ENCODE data around the gene DNAH6. TPM values are rescaled to one million over a fixed set of nuclear protein-coding genes. Genes with fewer than 3 reads are reported as not detected.

The DNAH6 gene
- total RNA-seq, 6 experiments from 2014 or later, result 0.66 to 2.3 (median 1.3) TPM

DNA sequence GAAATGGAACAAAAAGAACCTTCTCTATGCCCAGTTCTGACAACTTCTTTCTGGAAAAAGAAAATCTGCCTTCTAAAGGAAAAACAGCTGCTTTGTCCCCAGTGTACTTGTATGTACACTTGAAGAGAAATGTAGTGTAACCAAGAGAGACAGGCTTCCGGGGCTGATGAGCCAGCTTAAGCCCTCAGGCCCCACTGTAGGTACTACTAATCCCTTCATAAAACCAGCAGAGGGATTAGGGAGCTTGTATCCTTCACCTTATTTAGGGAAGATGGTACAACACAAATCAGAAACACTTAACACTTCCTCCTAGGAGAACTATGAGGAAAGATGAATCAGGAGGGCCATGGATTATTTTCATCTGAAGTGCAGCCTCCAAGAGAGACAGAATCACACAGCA is 38.4 kb upstream of the DNAH6 start:
- no peaks in the 10 kb centered on the region for H3K9me3 ChIP-seq
- H3K27ac ChIP-seq, result no peak overlapping the region
- ATAC-seq (no peak), DNase-seq (no peak)
- WGBS (ENCODE audit: insufficient coverage, low coverage, low lambda C conversion rate, missing lambda C conversion rate), result 88% methylated on average over 1 of the region's 1 CpG
- no peaks in the 10 kb centered on the region for H3K27me3 ChIP-seq
- no peak overlapping the region for H3K4me3 ChIP-seq
- intact Hi-C loops (cut with DNase I), result no loop called here
- TF ChIP-seq, protein P1, sequence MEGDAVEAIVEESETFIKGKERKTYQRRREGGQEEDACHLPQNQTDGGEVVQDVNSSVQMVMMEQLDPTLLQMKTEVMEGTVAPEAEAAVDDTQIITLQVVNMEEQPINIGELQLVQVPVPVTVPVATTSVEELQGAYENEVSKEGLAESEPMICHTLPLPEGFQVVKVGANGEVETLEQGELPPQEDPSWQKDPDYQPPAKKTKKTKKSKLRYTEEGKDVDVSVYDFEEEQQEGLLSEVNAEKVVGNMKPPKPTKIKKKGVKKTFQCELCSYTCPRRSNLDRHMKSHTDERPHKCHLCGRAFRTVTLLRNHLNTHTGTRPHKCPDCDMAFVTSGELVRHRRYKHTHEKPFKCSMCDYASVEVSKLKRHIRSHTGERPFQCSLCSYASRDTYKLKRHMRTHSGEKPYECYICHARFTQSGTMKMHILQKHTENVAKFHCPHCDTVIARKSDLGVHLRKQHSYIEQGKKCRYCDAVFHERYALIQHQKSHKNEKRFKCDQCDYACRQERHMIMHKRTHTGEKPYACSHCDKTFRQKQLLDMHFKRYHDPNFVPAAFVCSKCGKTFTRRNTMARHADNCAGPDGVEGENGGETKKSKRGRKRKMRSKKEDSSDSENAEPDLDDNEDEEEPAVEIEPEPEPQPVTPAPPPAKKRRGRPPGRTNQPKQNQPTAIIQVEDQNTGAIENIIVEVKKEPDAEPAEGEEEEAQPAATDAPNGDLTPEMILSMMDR (IDR thresholded peaks at IDR 0.05), result no peak
- no peak for TF ChIP-seq POLR2A (IDR thresholded peaks at IDR 0.05)
- no peaks in the 10 kb centered on the region for H3K36me3 ChIP-seq
- peaks cover 0 to under 1% (median 0%) of the 10 kb centered on the region in 4 donors for H3K4me1 ChIP-seq

DNA sequence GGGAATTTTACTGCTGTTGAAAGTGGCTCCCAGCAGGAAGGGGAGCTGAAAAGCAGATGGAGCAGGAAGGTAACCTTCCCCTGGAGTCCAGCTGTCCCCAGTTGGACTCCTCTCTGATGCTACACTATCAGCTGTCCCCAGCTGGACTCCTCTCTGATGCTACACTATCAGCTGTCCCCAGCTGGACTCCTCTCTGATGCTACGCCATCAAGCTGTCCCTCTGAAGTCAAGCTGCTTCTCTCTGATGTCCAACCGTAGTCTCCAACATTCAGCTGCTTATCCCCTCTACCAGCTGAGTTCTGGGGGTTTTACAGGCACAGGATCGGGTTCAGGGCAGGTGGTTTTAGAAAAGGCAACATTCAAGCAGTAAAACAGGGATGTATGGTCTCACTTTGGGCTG is 37.4 kb upstream of the DNAH6 start:
- no peaks in the 10 kb centered on the region for H3K36me3 ChIP-seq
- H3K4me1 ChIP-seq, result no peaks in the 10 kb centered on the region
- intact Hi-C loops (cut with DNase I), result no loop called here
- no peak overlapping the region for H3K27ac ChIP-seq
- 92% methylated on average over 2 of the region's 3 CpGs for WGBS (ENCODE audit: insufficient coverage, low coverage, low lambda C conversion rate, missing lambda C conversion rate)
- H3K27me3 ChIP-seq, result no peaks in the 10 kb centered on the region
- DNase-seq (no peak), ATAC-seq (no peak)
- H3K4me3 ChIP-seq, result no peak overlapping the region
- H3K9me3 ChIP-seq, result no peaks in the 10 kb centered on the region
- TF ChIP-seq POLR2A (IDR thresholded peaks at IDR 0.05), result no peak
- TF ChIP-seq, protein P1 (IDR thresholded peaks at IDR 0.05), result no peak

DNA sequence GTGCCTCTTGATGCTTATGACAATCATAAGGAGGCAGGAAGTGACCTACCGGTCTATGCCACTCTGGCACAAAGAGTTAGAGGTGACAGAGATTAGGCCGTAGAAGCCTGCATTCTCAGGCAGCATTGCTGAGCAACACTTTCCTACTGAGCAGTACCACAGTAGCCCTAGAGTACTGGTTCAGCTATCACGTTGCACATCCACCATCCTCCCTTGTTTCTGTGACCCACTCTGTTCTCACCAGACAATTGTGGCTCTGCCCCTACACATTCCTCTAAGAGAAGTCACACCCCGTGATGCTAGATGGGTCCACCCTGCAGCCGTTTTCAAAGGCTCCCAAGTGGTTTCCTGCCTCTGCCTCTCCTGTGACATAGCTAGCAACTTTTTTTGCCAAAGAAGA is 34.6 kb upstream of the DNAH6 start:
- no peak for ATAC-seq
- Histone ChIP-seq H3K4me3 (no peak overlapping the region), H3K27me3 (no peaks in the 10 kb centered on the region), H3K9me3 (no peaks in the 10 kb centered on the region), H3K27ac (no peak overlapping the region), H3K36me3 (no peaks in the 10 kb centered on the region), H3K4me1 (peaks cover 0 to 11% (median 3%) of the 10 kb centered on the region in 4 donors)
- no peak for DNase-seq
- WGBS (ENCODE audit: insufficient coverage, low coverage, low lambda C conversion rate, missing lambda C conversion rate), result 75% methylated on average over 4 of the region's 5 CpGs
- no peak for TF ChIP-seq POLR2A (IDR thresholded peaks at IDR 0.05)
- TF ChIP-seq, protein P1 (IDR thresholded peaks at IDR 0.05), result no peak
- intact Hi-C loops (cut with DNase I), result no loop called here

DNA sequence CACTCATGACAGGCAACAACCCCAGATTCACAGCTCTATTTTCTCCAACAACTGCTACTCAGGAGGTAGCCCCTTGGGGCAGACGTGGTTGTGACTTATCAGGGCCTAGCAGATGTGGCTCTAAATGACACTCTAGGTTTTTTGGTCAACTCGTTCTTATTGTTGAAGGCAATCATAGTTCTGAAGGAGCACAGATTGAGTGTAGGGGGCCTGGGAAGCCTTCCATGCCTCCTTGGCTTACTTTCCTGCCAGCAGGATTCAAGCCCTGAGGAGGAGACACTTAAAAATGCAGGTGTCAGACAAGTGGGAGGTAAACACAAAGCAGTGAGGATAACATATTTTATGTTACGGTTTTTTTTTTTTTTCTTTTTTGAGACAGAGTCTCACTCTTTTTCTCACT is 33.7 kb upstream of the DNAH6 start:
- DNase-seq, result no peak
- intact Hi-C loops (cut with DNase I), result no loop called here
- 70% methylated on average over 3 of the region's 3 CpGs for WGBS (ENCODE audit: insufficient coverage, low coverage, low lambda C conversion rate, missing lambda C conversion rate)
- no peak overlapping the region for H3K27ac ChIP-seq
- ATAC-seq, result no peak
- H3K9me3 ChIP-seq, result no peaks in the 10 kb centered on the region
- TF ChIP-seq, protein P1 (IDR thresholded peaks at IDR 0.05), result no peak
- no peak for TF ChIP-seq POLR2A (IDR thresholded peaks at IDR 0.05)
- H3K4me1 ChIP-seq, result peaks cover 0 to 20% (median 6%) of the 10 kb centered on the region in 4 donors
- H3K36me3 ChIP-seq, result no peaks in the 10 kb centered on the region
- no peaks in the 10 kb centered on the region for H3K27me3 ChIP-seq
- H3K4me3 ChIP-seq, result no peak overlapping the region

DNA sequence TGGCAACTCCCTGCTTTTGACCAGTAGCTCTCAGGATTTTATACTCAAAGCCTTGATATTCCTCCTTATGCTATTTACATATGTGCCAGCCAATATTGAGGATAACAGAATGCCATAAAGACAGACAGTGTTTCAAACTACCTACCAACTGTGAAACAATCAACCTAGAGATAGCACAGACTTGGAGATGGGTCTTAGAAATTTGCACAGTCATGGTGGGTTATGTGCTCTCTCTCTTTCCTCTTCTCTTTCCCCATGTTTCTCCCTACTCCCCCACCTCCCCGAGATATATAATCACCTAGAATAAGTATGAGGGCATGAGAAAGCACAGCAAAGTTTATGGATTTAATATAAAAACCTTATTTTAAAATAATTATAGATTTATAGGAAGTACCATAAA is 33.0 kb upstream of the DNAH6 start:
- intact Hi-C loops (cut with DNase I), result no loop called here

More for the DNA sequence above, 33.0 kb upstream of the DNAH6 start:
- Histone ChIP-seq H3K4me1 (peaks cover 0 to 25% (median 9%) of the 10 kb centered on the region in 4 donors), H3K27me3 (no peaks in the 10 kb centered on the region), H3K36me3 (no peaks in the 10 kb centered on the region), H3K27ac (no peak overlapping the region), H3K4me3 (no peak overlapping the region), H3K9me3 (no peaks in the 10 kb centered on the region)
- ATAC-seq (no peak), DNase-seq (no peak)
- 100% methylated on average over 1 of the region's 1 CpG for WGBS (ENCODE audit: insufficient coverage, low coverage, low lambda C conversion rate, missing lambda C conversion rate)
- TF ChIP-seq, protein P1 (IDR thresholded peaks at IDR 0.05), result no peak
- no peak for TF ChIP-seq POLR2A (IDR thresholded peaks at IDR 0.05)

All from right lobe of liver (tissue), 6 donors.